HG03064 (cell line): ENCODE data around the gene MGAT1.
"Not testable (repeated sequence)": the region's sequence is repeated elsewhere in the genome, so short reads cannot be mapped to it uniquely, and the experiment has no call there.

Experiments
- ATAC-seq: cut with Tn5 transposase; IDR thresholded peaks from one replicate; pipeline ENCODE4 v1.9.1; 2021; ENCODE audit warnings: low read depth; ENCODE audit not compliant: unreplicated experiment

The MGAT1 gene

DNA sequence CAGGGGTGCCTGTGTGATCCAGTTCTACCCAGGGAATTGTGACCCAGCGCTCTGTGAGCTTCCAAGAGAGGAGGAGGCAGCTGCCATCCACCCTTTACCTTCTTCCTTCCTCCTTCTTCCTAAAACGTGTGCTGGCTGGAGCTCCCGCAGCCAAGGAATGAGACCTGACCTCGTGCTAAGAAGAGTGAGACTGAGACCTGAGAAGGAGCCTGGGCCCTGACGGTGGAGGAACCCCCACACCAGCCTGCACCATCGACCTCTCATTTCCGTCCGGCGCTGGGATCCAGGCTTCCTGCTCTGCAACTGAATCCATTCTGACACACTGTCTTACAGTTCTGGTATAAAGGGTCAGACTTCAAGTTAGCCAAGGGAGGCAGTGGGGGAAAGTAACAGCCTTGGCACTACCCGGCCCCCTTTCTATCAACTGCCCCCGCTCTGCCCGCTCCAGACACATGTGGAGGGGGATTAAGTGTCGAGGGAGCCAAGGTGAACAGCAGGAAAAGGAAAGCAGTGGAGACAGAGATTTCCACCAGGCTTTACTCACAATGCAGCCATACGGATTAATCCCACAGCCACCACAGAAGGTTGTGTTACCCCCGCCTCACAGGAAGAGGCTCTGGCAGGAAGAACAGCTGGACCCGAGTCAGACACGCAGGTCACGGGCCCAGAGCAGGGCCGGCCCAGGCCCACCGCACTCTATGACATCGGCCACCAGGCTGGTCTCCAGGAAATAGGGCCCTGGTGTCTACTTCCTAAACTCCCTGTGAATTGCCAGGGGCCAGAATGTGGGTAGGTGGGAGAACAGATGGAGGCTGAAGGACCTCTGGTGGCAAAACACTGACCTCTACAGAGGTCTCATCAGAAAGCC, 15.8 kb downstream of the MGAT1 start:
- ATAC-seq = no peak

DNA sequence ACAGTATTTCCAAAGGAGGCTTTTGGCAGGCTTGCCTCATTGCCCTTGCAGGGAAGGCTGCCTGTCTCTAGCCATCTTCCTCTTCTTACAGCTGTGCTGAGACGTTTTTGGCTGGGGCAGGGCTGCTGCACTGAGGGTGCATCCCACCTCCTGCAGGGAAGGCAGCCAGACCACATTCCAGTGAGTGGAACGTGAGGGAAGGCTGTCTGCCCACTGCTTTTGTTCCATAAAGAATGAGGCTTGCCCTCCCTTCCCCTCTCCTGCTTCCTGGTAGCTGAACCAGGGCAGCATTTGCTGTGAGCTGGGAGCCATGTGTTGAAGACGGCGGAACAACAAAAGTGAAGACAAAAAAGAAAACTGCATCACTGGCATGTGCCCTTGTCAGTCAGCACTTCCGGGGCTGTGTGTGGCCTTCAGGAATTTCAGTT, 16.8 kb downstream of the MGAT1 start:
- ATAC-seq = no peak

DNA sequence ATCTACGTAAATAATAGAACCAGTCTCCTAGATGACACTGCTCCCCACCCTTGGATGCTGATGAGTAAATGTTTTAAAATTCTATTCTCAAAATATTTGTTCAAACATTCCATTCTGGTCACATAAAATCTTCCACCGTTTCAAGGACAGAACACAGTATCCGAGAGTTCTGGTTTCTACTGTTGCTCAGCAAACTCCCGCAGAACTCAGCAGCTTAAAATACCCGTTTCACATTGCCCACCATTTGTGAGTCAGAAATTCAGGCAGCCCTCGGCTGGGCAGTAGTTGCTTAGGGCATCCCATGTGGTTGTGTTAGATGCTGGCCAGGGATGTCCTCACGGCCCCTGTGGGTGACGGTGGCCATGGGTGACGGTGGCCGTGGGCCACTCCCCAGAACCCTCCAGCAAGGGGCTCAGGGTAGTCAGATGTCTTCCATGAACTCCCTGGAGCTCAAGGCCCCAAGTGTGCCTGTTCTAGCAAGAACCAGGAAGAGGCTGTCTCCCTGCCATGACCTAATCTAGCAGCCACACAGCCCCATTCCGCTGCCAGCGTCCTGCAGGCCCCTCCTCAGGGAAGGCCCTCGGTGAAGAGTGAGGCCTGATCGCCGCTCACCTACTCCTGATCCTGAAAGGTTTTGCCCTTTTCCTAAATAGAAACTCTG, 17.4 kb downstream of the MGAT1 start:
- no peak for ATAC-seq

DNA sequence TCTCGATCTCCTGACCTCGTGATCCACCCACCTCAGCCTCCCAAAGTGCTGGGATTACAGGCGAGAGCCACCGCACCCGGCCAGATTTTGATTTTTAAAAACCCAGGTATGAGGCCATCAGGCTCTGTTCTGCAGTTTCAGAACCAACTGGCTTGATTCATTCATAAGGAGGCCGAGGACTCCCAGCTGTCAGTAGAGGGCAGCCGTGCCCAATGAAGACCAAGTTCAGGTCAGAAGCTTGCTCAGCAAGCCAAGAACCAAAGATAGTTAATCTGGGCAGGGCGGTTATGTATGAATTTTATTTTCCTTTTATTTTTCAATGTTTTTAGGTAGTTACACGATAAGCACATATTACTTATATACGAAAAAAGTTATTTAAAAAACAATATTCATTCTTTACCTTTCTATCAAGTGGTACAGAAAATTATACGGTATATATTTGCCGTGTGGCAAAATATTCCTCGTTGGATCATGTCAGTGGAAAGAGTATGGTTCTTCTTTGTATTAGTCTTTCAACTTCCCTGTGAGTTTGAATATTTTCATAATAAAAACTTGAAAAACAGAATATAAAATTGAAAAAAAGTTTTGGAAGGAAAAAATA, 18.0 kb downstream of the MGAT1 start:
- ATAC-seq = no peak

DNA sequence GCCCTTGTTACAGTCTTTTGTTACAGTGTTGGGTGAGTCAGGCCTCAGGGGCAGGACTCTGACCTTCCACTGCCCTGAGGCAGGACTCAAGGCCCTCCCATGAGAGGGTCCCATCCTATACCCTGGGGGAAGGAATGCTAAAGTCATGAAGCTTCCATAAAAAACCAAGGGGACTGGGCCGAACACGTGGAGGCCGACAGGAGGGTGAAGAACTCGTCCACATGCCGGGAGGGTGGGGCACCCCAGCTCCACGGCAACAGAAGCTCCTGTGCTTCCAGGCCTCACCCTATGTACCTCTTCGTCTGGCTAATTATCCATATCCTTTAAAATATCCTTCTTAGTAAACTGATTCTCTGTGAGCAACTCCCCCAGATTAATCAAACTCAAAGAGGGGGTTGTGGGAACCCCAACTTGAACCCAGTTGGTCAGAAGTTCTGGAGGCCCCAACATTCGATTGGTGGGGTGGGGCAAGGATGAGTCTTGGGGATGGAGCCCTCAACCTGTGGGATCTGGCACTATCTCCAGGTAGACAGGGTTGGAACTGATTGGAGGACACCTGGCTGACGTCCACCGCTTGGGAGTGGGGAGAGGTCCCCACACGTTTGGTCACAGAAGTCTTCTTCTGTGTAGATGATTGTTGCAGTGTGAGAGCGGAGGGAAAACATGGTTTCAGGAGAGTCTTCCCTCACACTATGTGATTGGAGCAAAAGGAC, 19.1 kb downstream of the MGAT1 start:
- ATAC-seq = no peak

DNA sequence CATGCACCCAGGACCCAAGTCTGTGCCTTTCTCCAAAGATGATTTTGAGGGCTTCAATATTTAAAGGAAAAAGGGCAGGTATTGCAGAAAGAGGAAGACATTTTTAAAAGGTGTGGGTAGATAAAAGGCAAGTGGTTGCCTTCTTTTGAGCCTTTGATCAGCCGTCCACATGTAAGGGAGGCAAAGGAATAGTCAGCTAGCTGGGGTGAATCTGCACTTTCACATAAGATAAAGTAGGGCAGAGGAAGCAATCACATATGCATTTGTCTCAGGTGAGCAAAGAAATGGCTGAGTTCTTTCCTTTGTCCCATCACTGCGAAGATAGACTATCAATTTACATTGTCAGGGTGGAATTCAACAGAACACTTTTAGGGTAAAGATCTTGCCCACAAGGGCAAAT, 19.9 kb downstream of the MGAT1 start:
- ATAC-seq = no peak

DNA sequence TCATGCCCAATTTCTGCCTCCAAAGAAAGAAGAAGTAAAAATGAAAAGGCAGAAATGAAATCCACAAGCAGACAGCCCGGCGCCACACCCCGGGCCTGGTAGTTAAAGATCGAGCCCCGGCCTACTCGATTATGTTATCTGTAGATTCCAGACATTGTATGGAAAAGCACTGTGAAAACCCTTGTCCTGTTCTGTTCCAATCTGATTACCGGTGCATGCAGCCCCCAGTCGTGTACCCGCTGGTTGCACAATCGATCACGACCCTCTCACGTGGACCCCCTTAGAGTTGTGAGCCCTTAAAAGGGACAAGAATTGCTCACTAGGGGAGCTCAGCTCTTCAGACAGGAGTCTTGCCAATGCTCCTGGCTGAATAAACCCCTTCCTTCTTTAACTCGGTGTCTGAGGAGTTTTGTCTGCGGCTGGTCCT, 20.7 kb downstream of the MGAT1 start:
- ATAC-seq = not testable (repeated sequence)

DNA sequence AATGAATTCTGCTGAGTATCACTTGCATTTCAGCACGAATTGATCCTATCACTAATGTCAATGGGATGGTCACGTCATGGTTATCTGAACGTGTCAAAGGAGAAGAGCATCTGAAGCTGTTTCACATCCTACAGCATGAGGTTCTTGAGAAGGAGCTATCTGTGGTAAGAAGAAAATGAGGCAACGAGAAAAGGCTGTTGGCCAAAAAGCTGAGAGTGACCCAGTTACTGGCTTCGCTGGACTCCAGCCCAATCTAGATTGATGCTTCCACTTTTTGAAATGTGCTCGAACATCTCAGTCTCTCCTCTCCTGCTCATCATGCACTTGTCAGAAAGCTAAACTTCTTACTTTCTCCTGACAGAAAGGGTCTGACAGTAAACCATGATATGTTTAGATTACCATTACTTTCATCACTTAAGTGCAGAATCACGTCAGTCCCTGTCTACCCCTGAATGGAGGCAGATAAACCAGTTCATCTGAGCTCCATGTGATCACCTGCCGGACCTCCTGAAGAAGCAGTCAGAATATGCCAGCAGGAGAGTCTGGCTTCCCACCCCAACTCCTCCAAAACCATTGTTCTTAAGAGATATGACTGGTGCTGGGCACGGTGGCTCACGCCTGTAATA, 22.5 kb downstream of the MGAT1 start:
- no peak for ATAC-seq

DNA sequence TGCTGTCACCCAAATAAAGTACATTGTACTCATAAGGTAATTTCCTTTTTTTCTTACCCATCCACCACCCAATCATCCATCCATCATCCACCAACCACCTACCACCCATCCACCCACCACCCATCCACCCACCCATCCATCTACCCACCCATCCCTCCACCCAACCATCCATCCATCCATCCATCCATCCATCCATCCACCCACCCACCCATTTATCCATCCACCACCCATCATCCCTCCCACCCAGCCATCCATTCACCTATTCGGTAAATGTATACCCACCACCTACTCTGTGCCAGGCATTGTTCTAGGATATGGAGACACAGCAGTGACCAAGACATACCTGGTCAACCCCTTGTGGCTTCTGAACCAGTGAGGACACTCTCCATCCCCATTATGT, 25.1 kb downstream of the MGAT1 start:
- no peak for ATAC-seq

DNA sequence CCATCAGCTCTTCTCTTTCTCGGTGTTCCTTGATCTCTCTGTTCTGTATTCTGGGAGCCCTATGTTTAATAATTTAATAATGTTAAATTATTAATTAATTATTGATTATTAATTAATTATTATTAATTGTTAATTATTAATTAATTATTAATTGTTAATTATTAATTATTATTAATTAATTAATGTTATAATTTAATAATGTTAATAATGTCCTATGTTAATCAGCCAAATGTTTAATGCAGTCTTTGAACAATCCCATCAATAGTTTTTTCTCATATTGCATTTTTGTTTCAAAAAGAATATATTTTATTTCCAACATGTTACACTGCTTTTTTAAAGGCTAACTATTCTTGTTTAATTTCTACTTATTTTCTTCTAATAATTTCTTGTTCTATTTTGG, 26.2 kb downstream of the MGAT1 start:
- no peak for ATAC-seq

DNA sequence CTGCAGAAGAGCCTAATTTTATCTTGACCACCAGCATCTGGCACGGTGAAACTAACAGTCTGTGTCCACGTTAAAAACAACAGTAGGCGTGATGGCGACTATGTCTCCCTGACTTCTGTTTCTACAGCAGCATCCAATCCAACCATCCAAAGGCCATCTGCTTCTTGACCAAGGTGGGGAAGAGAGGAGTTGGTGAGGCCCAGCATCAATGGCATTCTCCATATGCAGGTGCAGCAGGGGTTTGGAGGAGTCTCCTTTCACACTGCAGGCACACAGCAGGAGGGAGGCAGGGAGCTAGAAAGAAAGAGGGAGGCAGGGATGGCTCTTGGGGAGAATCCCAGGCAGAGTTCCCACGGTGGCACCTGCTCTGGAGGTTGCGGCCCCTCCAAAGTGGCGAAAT, 27.0 kb downstream of the MGAT1 start:
- ATAC-seq = no peak

DNA sequence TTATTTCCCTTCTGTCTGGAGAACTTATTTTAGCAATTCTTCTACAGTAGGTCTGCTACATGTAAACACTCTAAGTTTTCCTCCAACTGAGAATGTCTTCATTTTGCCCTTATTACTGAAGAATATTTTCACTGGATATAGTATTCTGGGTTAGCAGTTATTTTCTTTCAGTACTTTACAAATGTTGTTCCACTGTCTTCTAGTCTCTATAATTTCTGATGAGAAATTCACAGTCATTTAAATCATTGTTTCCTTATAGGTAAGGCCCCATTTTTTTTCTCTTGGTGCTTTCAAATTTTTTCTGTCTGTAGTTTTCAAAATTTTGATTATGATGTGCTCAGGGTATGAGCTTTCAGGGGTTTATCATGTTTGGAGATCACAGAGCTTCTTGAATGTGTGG, 30.8 kb downstream of the MGAT1 start:
- ATAC-seq = no peak

DNA sequence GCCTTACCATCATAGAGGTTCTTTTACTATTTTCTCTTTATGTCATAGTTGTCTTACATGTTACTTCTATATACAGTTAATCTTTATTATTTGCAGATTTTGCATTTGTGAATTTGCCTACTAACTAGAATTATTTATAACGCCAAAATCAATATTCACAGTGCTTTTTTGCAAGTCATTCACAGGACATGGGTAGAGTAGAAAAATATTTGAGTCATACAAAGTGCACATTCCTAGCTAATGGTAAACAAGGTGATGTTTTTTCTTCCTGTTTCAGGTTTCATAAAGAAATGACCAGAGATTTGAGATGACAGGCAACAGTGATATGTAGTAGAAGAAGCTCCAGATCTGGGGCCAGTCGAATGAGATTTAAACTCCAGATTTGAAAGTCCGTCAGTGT, 32.8 kb downstream of the MGAT1 start:
- ATAC-seq = no peak

DNA sequence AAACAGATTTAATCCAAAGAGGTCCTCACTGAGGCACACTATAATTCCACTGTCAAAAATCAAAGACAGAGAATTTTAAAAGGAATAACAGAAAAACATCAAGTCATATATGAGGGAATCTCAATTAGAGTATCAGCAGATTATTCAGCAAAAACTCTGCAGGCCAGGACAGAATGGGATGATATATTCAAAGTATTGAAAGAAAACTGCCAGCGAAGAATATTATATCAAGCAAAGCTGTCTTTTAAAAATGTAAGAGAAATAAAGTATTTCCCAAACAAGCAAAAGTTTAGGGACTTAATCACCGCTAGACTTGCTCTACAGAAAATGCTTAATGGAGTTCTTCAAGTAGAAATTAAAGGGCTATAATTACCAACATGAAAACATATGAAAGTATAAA, 47.0 kb downstream of the MGAT1 start:
- ATAC-seq = no peak

DNA sequence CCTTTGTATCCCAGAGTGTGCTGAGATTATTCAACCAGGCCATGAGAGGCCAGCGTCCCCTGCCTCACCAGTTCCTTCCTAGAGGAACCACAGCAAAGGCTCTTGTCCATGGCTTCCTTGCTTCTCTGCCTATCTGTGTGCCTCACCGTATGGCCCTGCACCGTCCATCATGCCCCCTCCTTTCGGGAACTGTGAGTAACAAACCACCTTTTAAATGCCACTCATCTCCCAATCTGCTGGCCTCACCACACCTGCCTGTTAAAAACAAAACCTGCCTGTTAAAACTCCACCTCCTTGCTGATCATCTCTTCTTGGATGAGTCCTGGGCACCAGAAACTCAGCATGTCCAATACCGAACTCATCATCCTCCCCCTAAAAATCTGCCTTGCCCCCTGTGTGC, 58.4 kb downstream of the MGAT1 start:
- no peak for ATAC-seq

DNA sequence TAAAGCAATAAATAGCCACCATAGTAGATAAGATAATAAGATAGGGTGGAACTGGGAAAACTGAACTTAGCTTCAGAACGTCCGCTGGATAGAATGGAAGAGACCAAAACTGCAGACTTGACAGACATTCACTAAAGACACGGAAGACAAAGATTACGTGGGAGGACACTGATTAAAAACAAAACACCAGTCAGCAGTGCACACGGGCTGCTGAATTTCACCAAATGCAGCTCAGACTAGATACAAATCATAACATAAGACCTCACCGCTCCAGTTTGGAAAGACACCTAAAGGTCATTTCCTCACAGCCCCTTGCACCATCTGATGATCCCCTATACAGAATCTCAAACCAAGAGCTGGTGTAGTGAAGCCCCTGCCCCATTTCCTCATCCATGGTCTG, 59.9 kb downstream of the MGAT1 start:
- no peak for ATAC-seq

DNA sequence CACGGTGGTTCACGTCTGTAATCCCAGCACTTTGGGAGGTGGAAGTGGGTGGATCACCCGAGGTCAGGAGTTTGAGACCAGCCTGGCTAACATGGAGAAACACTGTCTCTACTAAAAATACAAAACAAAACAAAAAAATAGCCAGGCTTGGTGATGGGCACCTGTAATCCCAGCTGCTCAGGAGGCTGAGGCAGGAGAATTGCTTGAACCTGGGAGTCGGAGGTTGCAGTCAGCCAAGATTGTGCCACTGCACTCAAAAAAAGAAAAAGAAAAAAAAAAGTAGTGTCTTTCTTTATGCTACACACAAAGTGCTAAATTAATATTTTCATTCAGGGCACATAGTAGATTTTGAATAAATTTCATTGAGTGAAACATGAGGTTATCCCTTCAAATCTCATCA, 61.7 kb downstream of the MGAT1 start:
- ATAC-seq = not testable (repeated sequence)

DNA sequence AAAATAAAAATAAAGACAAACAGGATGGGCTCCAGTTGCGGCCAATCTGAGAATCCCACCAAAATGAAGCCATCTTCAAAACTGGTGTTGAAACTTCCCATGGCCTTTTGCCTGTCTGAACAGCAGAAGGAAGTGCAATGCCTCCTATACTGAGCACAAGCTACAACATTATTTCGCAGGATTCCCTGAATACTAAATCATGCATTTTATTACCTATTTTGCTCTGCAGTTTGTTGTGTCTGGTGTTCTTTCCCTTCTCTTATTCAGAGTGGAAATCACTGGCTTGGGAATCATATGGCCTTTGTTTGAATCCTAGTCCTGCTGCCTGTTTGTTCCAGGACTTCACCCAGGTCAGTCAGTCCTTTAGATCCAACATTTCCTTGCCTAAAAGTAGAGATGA, 62.6 kb downstream of the MGAT1 start, which contains the start of gene OR2Y1:
OR2Y1 (minus strand) TSS at position 101 of the 400 bp plus-strand sequence; CDS start at position 101, 0 bp downstream.
- ATAC-seq = no peak

DNA sequence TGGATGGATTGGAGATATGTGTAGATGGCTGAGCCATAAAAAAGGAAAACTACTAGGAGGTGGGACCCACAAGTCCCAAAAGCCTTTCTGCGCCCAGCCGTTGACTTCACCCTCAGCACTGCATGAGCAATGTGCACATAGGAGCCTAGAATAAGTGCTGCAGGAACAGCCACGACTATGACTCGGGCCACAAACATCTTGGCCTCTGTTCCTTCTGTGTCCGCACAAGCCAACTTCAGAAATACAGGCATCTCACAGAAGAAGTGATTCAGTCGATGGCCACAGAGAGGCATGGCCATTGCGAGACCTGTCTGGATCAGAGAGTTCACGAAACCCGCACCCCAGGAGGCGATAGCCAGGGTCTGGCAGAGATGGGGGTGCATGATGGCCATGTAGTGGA, 63.3 kb downstream of the MGAT1 start:
- ATAC-seq = no peak

DNA sequence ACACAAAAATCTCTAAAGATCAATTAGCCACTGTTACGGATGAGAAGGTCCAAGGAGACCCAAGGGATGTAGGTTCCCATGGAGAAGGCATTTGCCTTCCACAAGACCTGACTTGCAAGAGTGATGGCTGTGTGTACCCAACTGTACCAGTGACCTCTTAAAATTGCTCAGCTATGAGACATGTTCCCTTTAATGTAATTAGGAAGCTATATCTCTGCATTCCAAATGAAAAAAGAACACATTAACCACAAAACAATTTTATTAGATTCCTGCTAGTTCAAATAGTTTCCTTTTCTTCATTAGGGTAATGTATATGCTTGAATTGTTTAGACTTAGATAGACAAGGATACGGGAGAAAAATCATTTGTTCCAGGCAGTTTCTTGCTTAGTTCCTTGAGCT, 66.1 kb downstream of the MGAT1 start:
- ATAC-seq = no peak
